WI38 (cell line): Measurements from ENCODE around the gene CXXC5.

Source experiments
- H3K4me3 ChIP-seq: 2 replicates; pipeline ENCODE4 v1.5.1; 2011; ENCODE audit warnings: low read depth, mild to moderate bottlenecking, control low read depth, low read length
- TF ChIP-seq, protein P1 (sequence below): IDR thresholded peaks from 2 replicates; pipeline ENCODE4 v1.5.1; 2012; ENCODE audit warnings: low read depth, mild to moderate bottlenecking, control low read depth, low read length

The CXXC5 gene

GRCh38 chr5:139644646-139645429, 3.3 kb upstream of the CXXC5 start:
- H3K4me3 ChIP-seq: no peak overlapping the region
- TF ChIP-seq, protein P1, sequence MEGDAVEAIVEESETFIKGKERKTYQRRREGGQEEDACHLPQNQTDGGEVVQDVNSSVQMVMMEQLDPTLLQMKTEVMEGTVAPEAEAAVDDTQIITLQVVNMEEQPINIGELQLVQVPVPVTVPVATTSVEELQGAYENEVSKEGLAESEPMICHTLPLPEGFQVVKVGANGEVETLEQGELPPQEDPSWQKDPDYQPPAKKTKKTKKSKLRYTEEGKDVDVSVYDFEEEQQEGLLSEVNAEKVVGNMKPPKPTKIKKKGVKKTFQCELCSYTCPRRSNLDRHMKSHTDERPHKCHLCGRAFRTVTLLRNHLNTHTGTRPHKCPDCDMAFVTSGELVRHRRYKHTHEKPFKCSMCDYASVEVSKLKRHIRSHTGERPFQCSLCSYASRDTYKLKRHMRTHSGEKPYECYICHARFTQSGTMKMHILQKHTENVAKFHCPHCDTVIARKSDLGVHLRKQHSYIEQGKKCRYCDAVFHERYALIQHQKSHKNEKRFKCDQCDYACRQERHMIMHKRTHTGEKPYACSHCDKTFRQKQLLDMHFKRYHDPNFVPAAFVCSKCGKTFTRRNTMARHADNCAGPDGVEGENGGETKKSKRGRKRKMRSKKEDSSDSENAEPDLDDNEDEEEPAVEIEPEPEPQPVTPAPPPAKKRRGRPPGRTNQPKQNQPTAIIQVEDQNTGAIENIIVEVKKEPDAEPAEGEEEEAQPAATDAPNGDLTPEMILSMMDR: no peak

DNA sequence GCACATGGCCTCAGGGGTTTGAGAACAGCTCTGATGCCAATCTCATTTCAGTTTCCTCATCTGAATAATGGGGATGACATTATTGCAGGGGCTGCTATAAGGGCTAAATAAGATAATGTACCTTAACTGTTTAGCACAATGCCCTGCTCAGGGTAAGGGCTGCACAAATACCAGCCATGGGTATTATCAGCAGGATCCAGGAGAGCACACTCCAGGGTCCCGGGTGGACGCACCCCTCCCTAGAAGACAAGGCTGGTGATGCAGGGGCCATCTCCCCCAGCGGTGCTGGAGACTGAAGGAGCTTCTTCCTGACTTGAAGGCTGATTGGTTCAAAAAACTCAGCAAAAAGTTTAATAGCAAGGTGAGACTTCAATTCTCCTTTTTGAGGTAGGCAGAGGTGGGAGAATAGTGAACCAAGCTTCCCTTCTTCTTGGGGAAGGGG, 2.7 kb upstream of the CXXC5 start:
- TF ChIP-seq, protein P1: no peak

GRCh38 chr5:139646111-139646510, 2.0 kb upstream of the CXXC5 start:
- H3K4me3 ChIP-seq: no peak overlapping the region
- TF ChIP-seq, protein P1: no peak

More for the DNA sequence above, 2.7 kb upstream of the CXXC5 start:
- H3K4me3 ChIP-seq: no peak overlapping the region

GRCh38 chr5:139646912-139647505, 1.1 kb upstream of the CXXC5 start:
- H3K4me3 ChIP-seq: no peak overlapping the region
- TF ChIP-seq, protein P1: no peak

DNA sequence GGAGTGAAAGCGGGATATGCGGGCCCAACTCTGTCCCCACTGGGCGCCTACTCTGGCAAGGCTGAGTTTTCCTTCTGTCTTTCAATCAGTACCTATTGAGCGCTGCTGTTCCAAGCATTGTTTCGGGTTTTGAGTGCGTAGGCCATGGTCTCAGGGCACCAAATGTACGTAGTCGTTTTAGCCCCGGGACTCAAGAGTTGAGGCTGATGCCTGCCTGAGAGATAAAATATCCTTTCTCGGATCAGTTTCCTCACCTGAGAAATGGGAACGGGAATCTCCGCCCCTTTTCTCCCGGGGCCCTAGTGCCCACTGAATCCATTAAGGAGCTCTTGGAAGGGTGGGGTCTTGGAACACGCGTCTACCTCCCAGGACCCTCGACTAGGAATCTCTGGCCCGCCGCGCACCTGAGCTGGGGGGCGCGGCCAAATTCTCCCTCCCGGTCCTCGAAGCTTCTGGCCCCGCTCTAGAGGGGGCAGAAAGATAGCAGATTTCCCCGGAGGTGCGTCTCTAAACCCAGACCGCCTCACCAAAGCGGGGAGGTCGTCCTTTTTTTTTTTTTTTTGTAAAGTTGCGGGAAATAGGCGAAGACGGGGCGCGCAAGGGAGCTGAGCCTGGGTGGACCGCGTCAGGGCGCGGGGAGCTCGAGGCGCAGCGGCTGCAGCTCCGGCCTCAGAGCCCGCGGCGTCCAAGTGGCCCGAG, 494 bp upstream of the CXXC5 start:
- H3K4me3 ChIP-seq: peak overlapping the region; percentile 82
- TF ChIP-seq, protein P1: no peak

- H3K4me3 ChIP-seq: peak overlapping the region; percentile 82
- TF ChIP-seq, protein P1: no peak
These were observed 1.2 kb downstream of the CXXC5 start for GRCh38 chr5:139649082-139649991.
